Measurements from ENCODE around the gene ACOT7.

The ACOT7 gene

GRCh38 chr1:6248932-6249738 lies 144.4 kb downstream of the ACOT7 start:
- H2AFZ ChIP-seq (ENCODE audit: low read length): no peak overlapping the region
- no peak for DNase-seq (ENCODE audit: low spot score)
- no peak overlapping the region for H2BK5ac ChIP-seq (ENCODE audit: low read length)
- no peak overlapping the region for H3K4ac ChIP-seq (ENCODE audit: low read length)
- peak overlapping the region; percentile 50 for H3K18ac ChIP-seq (ENCODE audit: low read length)
- no peak overlapping the region for H2BK15ac ChIP-seq (ENCODE audit: low read length)
- H3K9ac ChIP-seq (ENCODE audit: low read depth, low read length, poor library complexity): peak overlapping the region; percentile 80
- peaks cover 7 to 13% of the 10 kb centered on the region in 2 donors for H3K36me3 ChIP-seq (replicated peaks in 1 of 2; ENCODE audit: control insufficient read depth in 2 of 2, insufficient read depth in 2 of 2, low read length in 2 of 2)
- H3K4me2 ChIP-seq (ENCODE audit: insufficient read depth, low read length, poor library complexity, severe bottlenecking): peak overlapping the region; percentile 66
- no peak overlapping the region for H4K8ac ChIP-seq (ENCODE audit: low read depth, low read length)
- peak overlapping the region; percentile 85 for H3K23ac ChIP-seq (ENCODE audit: low read depth, low read length, poor library complexity)
- H3K4me3 ChIP-seq (ENCODE audit: low read length in 2 of 2): peak overlapping the region in 1 of 2 donors; percentile 66
- no peak overlapping the region for H4K91ac ChIP-seq (ENCODE audit: low read depth, low read length, poor library complexity)
- no peaks in the 10 kb centered on the region for H3K79me1 ChIP-seq (ENCODE audit: low read depth, low read length)
- H3K27me3 ChIP-seq (ENCODE audit: control insufficient read depth in 3 of 3, insufficient read depth in 3 of 3, low read depth in 1 of 3, low read length in 3 of 3): peaks cover 5 to 44% (median 6%) of the 10 kb centered on the region in 3 experiments
- peaks cover 14 to 20% of the 10 kb centered on the region in 2 donors for H3K4me1 ChIP-seq (ENCODE audit: control insufficient read depth in 2 of 2, insufficient read depth in 1 of 2, low read depth in 1 of 2, low read length in 2 of 2)
- WGBS, 2 donors (ENCODE audit: extremely low coverage in 2 of 2, insufficient read length in 2 of 2, insufficient replicate concordance in 1 of 2): no CpG with 5 or more reads among the region's 96 CpGs
- no peak overlapping the region for H2BK12ac ChIP-seq (ENCODE audit: low read length)
- H3K9me3 ChIP-seq (replicated peaks in 1 of 2; ENCODE audit: control insufficient read depth in 2 of 2, insufficient read depth in 1 of 2, low read depth in 1 of 2, low read length in 2 of 2): no peaks in the 10 kb centered on the region
- no peak overlapping the region for H3K14ac ChIP-seq (ENCODE audit: low read length)
- H2BK120ac ChIP-seq (ENCODE audit: low read depth, low read length): no peak overlapping the region
- peak overlapping the region; percentile 66 for H2AK5ac ChIP-seq (ENCODE audit: low read depth, low read length)
- no peak overlapping the region for H3K27ac ChIP-seq (replicated peaks; ENCODE audit: low read length)

- H4K91ac ChIP-seq (ENCODE audit: low read depth, low read length, poor library complexity): no peak overlapping the region
- H3K23ac ChIP-seq (ENCODE audit: low read depth, low read length, poor library complexity): peak overlapping the region; percentile 81
- H2AK5ac ChIP-seq (ENCODE audit: low read depth, low read length): peak overlapping the region; percentile 78
- no peak overlapping the region for H3K27ac ChIP-seq (replicated peaks; ENCODE audit: low read length)
- H2BK12ac ChIP-seq (ENCODE audit: low read length): no peak overlapping the region
- peak overlapping the region; percentile 44 for H3K18ac ChIP-seq (ENCODE audit: low read length)
- H3K4ac ChIP-seq (ENCODE audit: low read length): no peak overlapping the region
- no peak for DNase-seq (ENCODE audit: low spot score)
- no peak overlapping the region for H3K4me2 ChIP-seq (ENCODE audit: insufficient read depth, low read length, poor library complexity, severe bottlenecking)
- no peaks in the 10 kb centered on the region for H3K79me1 ChIP-seq (ENCODE audit: low read depth, low read length)
- H2BK15ac ChIP-seq (ENCODE audit: low read length): no peak overlapping the region
- H2BK5ac ChIP-seq (ENCODE audit: low read length): peak overlapping the region; percentile 17
- peaks cover 21 to 22% of the 10 kb centered on the region in 2 donors for H3K4me1 ChIP-seq (ENCODE audit: control insufficient read depth in 2 of 2, insufficient read depth in 1 of 2, low read depth in 1 of 2, low read length in 2 of 2)
- H3K27me3 ChIP-seq (ENCODE audit: control insufficient read depth in 3 of 3, insufficient read depth in 3 of 3, low read depth in 1 of 3, low read length in 3 of 3): peaks cover 10 to 52% (median 14%) of the 10 kb centered on the region in 3 experiments
- H2BK120ac ChIP-seq (ENCODE audit: low read depth, low read length): no peak overlapping the region
- peak overlapping the region; percentile 64 for H3K9ac ChIP-seq (ENCODE audit: low read depth, low read length, poor library complexity)
- peak overlapping the region; percentile 59 for H3K14ac ChIP-seq (ENCODE audit: low read length)
- H4K8ac ChIP-seq (ENCODE audit: low read depth, low read length): no peak overlapping the region
- H3K9me3 ChIP-seq (replicated peaks in 1 of 2; ENCODE audit: control insufficient read depth in 2 of 2, insufficient read depth in 1 of 2, low read depth in 1 of 2, low read length in 2 of 2): no peaks in the 10 kb centered on the region
- no peak overlapping the region for H3K4me3 ChIP-seq (ENCODE audit: low read length in 2 of 2)
- no peak overlapping the region for H2AFZ ChIP-seq (ENCODE audit: low read length)
- WGBS, 2 donors (ENCODE audit: extremely low coverage in 2 of 2, insufficient read length in 2 of 2, insufficient replicate concordance in 1 of 2): no CpG with 5 or more reads among the region's 14 CpGs
- peaks cover 2 to 4% of the 10 kb centered on the region in 2 donors for H3K36me3 ChIP-seq (replicated peaks in 1 of 2; ENCODE audit: control insufficient read depth in 2 of 2, insufficient read depth in 2 of 2, low read length in 2 of 2)
These were observed 145.3 kb downstream of the ACOT7 start for GRCh38 chr1:6248161-6248776.

GRCh38 chr1:6247651-6248050 lies 145.9 kb downstream of the ACOT7 start:
- no peak overlapping the region for H3K27ac ChIP-seq (replicated peaks; ENCODE audit: low read length)
- WGBS, 2 donors (ENCODE audit: extremely low coverage in 2 of 2, insufficient read length in 2 of 2, insufficient replicate concordance in 1 of 2): no CpG with 5 or more reads among the region's 5 CpGs
- H2BK120ac ChIP-seq (ENCODE audit: low read depth, low read length): no peak overlapping the region

More at GRCh38 chr1:6247651-6248050, 145.9 kb downstream of the ACOT7 start:
- no peak overlapping the region for H3K14ac ChIP-seq (ENCODE audit: low read length)
- H2BK12ac ChIP-seq (ENCODE audit: low read length): no peak overlapping the region
- H3K36me3 ChIP-seq (replicated peaks in 1 of 2; ENCODE audit: control insufficient read depth in 2 of 2, insufficient read depth in 2 of 2, low read length in 2 of 2): peaks cover under 1 to 2% of the 10 kb centered on the region in 2 donors
- no peak overlapping the region for H3K9ac ChIP-seq (ENCODE audit: low read depth, low read length, poor library complexity)
- H3K4me1 ChIP-seq (ENCODE audit: control insufficient read depth in 2 of 2, insufficient read depth in 1 of 2, low read depth in 1 of 2, low read length in 2 of 2): peaks cover 26 to 27% of the 10 kb centered on the region in 2 donors
- no peak overlapping the region for H2BK15ac ChIP-seq (ENCODE audit: low read length)
- peaks cover 15 to 59% (median 20%) of the 10 kb centered on the region in 3 experiments for H3K27me3 ChIP-seq (ENCODE audit: control insufficient read depth in 3 of 3, insufficient read depth in 3 of 3, low read depth in 1 of 3, low read length in 3 of 3)
- H3K23ac ChIP-seq (ENCODE audit: low read depth, low read length, poor library complexity): peak overlapping the region; percentile 81
- no peak overlapping the region for H2AFZ ChIP-seq (ENCODE audit: low read length)
- H4K8ac ChIP-seq (ENCODE audit: low read depth, low read length): no peak overlapping the region
- no peaks in the 10 kb centered on the region for H3K79me1 ChIP-seq (ENCODE audit: low read depth, low read length)
- peak overlapping the region; percentile 78 for H2AK5ac ChIP-seq (ENCODE audit: low read depth, low read length)
- H3K18ac ChIP-seq (ENCODE audit: low read length): no peak overlapping the region
- no peak overlapping the region for H3K4me3 ChIP-seq (ENCODE audit: low read length in 2 of 2)
- no peak overlapping the region for H2BK5ac ChIP-seq (ENCODE audit: low read length)
- no peak for DNase-seq (ENCODE audit: low spot score)
- no peak overlapping the region for H4K91ac ChIP-seq (ENCODE audit: low read depth, low read length, poor library complexity)
- no peaks in the 10 kb centered on the region for H3K9me3 ChIP-seq (replicated peaks in 1 of 2; ENCODE audit: control insufficient read depth in 2 of 2, insufficient read depth in 1 of 2, low read depth in 1 of 2, low read length in 2 of 2)
- H3K4me2 ChIP-seq (ENCODE audit: insufficient read depth, low read length, poor library complexity, severe bottlenecking): no peak overlapping the region
- no peak overlapping the region for H3K4ac ChIP-seq (ENCODE audit: low read length)

Measured in neuronal stem cell (in vitro differentiated cells).